Suppressor macrophage treated with lipopolysaccharide for 1 hour (primary cell): ENCODE data around the gene TRIM46.
"Not testable (repeated sequence)": the region's sequence is repeated elsewhere in the genome, so short reads cannot be mapped to it uniquely, and the experiment has no call there.

Experiments used
- DNase-seq, 3 donors: peaks; one replicate each; pipeline ENCODE4 v3.0.0-alpha.2; 2020 to 2022

Gene TRIM46

GRCh38 chr1:155189926-155190325 is 16.3 kb downstream of the TRIM46 start:
- DNase-seq = not testable (repeated sequence)

GRCh38 chr1:155191904-155192303 is 18.3 kb downstream of the TRIM46 start:
- DNase-seq = peak in 1 of 3 donors; percentile 17

GRCh38 chr1:155192346-155193274 is 19.0 kb downstream of the TRIM46 start:
- peak in 1 of 3 donors; percentile 10 for DNase-seq

GRCh38 chr1:155193275-155193990 is 19.8 kb downstream of the TRIM46 start:
- DNase-seq = peak; percentile 90 to 93 (median 91)

- DNase-seq = not testable (repeated sequence)
These were observed 20.3 kb downstream of the TRIM46 start for GRCh38 chr1:155193991-155194240.

GRCh38 chr1:155195201-155196102 is 21.8 kb downstream of the TRIM46 start:
- DNase-seq = peak; percentile 35 to 57 (median 47)

- peak in 1 of 3 donors; percentile 22 for DNase-seq
These were observed 22.6 kb downstream of the TRIM46 start for GRCh38 chr1:155196103-155196892.

- no peak for DNase-seq
These were observed 23.4 kb downstream of the TRIM46 start for GRCh38 chr1:155196893-155197638.

- DNase-seq = no peak
These were observed 24.4 kb downstream of the TRIM46 start for GRCh38 chr1:155197901-155198546.

- DNase-seq = no peak
These were observed 24.9 kb downstream of the TRIM46 start for GRCh38 chr1:155198547-155198906.

GRCh38 chr1:155199792-155200191 is 26.1 kb downstream of the TRIM46 start:
- DNase-seq = peak in 1 of 3 donors; percentile 0

GRCh38 chr1:155200920-155201319 is 27.3 kb downstream of the TRIM46 start:
- peak in 1 of 3 donors; percentile 15 for DNase-seq

GRCh38 chr1:155202198-155202597 is 28.5 kb downstream of the TRIM46 start:
- DNase-seq = peak in 1 of 3 donors; percentile 14

GRCh38 chr1:155202731-155203515 is 29.3 kb downstream of the TRIM46 start:
- DNase-seq = peak in 1 of 3 donors; percentile 14

GRCh38 chr1:155205035-155205434 is 31.4 kb downstream of the TRIM46 start:
- no peak for DNase-seq

GRCh38 chr1:155205969-155206593 is 32.4 kb downstream of the TRIM46 start:
- no peak for DNase-seq

- peak; percentile 77 to 86 (median 78) for DNase-seq
These were observed 33.5 kb downstream of the TRIM46 start for GRCh38 chr1:155206891-155207805.

- peak in 2 of 3 donors; percentile 70 to 81 for DNase-seq
These were observed 34.3 kb downstream of the TRIM46 start, which contains the start of gene THBS3 for GRCh38 chr1:155207806-155208540. Gene THBS3 (minus strand): TSS chr1:155207897. CDS start chr1:155207876, 21 bp downstream.
